HG03025 (cell line): ENCODE results near the gene LSAMP.
A peak's percentile ranks its signal among the peaks of the same experiment; 100 is the strongest.

ENCODE experiments used
- ATAC-seq: cut with Tn5 transposase; IDR thresholded peaks from one replicate; pipeline ENCODE4 v1.9.1; 2021; ENCODE audit warnings: mild to moderate bottlenecking, moderate library complexity; ENCODE audit not compliant: unreplicated experiment, low FRiP score

The LSAMP gene

DNA sequence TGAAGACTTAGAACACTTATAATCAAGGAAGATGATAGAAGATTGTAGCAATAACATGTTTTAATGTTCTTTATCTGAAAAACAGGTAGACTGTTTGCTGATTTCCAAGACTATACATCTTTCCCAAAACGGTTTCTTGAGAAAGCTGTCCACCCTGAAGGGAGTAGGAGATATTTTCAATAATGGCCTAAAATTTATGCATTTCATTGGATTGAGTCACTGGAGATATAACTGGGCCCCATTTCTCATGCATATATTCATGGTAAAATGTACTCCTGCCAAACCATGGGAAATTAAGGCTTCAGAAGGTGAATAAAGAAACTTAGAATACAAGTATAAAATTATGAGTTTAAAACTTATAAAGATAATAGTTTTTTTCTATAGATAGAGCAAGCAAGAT, 143.9 kb downstream of the LSAMP start:
- ATAC-seq, result no peak

DNA sequence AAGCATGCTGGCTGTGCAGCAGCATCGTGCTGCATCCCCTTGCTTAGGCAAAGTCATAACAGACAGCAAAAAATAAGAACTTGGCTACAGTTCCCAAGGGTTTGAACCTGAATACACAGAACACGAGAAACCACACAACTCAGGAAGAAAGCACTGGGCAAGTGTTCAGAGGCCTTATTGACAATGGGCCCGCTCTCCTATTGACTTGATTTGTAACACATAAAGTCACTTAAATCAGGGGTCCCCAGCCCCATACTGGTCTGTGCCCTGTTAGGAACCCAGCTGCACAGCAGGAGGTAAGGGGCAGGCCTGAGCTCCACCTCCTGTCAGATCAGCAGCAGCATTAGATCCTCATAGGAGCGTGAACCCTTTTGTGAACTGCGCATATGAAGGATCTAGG, 145.1 kb downstream of the LSAMP start:
- ATAC-seq, result no peak

DNA sequence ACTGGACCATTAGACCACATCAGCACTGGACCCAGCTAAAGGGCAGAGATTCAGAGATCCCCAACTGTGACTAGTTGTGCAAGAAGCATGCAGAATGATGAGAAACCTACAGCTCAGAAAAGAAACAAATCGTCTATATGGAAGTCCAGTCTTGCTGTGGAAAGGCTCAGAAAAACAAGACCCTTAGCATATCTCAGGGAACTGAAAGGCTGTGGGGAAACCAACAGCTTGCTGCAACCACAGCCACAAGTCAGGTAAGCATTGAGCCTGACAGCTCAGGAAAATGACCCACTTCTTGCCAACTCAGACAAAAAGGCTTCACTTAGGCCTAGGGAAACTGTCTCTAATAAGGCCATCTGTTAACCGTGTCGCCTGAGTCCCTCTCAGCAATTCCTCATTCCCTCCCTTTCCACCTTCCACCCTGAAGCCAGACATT, 145.6 kb downstream of the LSAMP start:
- peak; percentile 93 for ATAC-seq

DNA sequence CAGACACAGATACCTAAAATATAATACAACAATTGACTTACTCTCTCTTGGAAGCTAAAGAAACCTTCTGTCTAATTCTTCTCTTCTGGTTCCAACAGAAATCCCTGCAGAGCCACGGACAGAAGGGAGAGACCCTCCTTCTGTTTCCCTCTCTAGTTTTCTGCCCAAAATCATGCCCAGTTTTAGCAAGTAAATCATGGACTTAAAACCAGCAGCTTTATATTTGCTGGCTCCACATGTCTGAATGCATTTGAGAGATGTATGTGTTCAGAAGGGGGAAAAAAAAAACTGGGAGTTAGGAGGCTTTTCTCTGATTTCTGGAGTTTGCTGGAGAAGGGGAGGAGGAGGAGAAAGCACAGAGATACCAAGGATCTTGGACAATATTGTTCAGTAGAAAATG, 147.1 kb downstream of the LSAMP start:
- ATAC-seq, result no peak

DNA sequence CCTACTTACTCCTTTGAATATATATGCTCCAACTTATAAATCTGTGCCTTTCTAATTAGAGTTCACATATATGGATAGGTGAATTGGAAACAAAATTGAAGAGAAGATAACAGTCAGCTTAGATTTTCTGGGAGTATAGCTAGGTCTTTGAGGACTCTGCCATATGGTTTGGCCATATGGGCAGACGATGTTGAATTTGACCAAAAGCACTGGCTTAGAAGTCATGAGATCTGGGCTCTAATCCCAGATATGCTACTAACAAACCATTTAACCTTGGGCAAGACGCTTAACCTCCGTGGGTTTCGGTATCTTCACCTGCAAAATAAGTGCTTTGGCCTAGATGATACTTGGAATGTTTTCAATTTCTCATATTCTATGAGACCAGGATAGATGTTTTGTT, 154.1 kb downstream of the LSAMP start:
- no peak for ATAC-seq

DNA sequence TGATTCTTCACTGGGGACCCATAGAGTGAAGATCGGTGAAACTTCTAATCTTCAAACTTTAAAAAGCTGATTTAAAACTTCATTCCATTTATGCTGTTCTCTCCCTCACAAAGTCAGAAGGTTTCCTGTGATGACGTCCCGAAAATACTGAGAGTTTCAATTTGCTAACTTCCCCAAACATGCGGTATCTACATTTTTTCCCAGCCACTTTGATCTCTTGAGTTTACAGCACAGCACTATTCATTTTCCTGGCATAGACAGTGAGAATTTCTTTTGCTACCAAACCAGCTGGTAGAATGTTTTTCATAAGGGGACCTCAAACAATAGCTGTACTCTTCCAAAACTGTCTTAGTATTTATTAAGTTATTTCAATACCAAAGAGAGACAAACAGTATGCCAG, 156.8 kb downstream of the LSAMP start:
- no peak for ATAC-seq

DNA sequence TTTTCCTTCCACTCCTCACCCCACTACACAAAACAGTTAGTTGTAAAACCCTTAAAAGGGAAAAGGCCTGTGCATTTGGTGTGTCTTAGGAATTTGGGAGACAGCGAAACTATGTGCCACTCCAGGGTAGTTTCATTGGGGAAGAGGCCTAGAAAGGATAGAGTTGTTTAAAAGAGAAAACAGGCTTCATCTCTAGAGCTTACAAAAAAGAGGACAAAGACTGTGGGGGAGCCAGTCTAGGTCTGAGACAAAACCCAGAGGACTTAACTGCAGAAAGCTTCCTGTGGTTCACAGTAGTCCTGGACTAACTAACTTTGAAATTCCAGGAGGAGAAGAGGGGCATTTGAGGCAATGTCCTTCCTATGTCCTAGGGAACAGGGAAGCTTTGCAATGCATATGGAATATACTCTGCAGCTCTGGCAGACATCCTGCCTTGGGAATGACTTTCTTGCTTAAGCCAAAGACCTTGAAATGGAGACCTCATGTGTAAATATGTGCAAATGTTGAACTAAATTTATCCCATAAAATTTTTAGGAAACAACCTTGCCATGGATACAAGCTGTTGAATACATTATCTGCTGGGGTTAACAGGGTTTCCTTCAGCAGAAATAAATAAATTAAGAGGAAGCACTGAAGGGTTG, 159.4 kb downstream of the LSAMP start:
- ATAC-seq, result no peak

DNA sequence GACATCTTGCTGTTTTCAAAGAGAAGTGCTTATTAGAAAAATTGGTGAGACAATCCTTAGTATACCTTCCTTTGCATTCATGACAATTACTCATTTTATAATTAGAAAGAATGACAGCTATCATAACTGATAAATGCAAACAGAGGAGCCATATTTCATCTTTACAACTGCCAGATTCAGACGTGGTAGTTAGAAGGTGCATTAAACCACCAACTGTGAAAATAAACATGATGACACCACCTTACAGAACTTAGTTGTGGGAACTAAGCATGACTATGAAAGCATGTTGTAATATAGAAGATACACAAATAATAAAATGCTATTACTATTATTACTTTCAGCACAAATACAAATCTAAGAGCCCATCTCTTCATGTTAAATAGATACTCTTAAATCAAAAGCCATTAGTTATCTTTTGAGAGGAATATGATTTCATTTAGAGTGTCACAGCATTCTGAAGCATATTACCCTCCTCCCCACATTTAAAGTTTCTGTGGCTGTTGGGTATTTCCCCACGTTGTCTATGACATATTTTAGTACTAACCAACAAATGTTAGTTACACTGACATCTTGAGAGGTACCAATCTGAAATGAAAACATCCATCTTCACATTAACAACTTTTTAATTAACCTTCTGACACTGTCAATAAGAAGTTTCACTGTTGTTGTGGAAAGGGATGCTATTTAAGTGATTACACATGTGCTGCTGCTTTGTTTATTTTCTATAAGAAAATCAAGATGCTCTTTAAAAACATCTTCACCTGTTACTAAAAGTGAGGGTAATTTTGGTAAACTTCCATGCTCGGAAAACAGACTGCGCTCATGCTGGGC, 163.8 kb downstream of the LSAMP start:
- ATAC-seq, result no peak

DNA sequence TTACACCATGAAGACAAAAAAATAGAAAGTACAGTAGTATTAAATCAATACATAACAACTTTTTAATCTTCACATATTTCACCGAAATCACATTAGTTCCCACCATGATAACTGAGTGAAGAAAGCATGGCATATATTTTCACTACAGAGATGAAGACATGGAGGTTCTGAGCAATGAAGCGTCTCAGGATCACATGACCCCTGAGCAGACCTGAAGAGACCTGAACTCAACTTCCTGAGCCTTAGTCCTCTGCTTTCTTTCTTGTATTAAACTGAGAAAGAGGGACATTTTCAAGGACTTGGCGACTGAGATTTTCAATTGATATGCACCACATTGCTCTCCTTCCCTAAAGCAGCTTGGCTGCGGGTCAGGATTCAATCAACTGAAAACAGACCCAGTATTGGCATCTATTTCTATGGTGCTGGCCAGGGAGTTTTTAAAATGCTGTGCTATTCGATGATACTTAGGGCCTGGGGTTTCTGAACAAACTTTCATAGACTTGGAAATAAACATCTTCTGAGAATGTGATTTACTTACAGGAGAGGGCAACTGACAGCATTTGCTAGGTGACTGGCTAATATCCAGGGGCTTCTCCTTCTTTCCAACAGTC, 165.1 kb downstream of the LSAMP start:
- ATAC-seq, result no peak

DNA sequence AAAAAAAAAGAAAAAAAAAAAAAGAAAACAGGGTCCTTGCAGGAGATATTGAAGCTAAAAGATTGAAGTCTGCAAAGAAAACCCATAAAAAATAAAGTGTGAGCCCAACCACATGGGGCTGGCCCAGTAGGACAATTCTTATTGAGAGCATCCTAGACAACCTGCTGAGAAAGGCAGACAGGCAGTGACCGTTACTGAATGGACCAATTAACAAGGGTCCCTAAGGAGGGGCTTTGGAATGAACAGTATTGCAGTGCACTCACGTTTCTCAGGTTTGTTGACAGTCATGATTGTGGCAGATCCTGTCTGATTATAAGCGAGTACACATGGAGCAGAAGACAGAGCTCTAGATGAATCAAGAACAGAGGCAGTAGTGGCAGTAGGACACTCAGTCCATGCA, 168.6 kb downstream of the LSAMP start:
- no peak for ATAC-seq

DNA sequence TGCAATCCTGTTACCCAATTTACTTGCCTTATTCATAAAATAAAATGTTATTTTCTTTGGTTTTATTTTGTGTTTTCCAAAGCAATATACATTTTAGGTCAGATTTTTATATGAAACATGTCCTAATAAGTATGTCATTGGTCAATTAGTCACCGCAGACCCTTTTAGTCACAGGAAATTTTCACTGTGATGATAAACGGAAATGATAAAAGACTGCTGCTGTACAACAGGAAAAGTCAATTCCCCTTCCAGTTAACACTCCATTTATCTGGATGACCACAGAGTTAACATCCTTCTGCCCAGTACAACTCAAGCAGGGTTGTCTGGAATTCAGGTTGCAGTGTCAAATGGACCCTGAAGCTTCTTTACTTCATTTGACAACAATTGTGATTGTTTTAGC, 175.2 kb downstream of the LSAMP start:
- ATAC-seq, result no peak

DNA sequence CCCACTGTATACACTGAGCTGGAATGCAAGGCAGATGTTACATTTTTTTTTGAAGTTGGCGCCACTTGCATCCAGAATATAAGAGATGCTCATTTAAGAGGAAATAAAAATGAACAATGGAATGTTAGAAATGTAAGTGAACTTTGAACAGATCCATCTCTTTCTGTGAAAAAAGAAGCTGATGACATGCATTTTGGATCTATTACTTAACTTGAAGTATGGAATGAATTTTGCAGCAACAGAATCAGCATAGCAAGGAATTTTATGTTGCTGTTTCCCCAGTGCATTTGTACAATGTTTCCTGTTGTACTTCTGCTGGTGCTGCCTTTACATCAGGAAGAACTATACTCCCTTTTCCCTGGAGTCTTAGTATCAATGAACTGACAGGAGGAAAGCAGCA, 178.2 kb downstream of the LSAMP start:
- no peak for ATAC-seq

DNA sequence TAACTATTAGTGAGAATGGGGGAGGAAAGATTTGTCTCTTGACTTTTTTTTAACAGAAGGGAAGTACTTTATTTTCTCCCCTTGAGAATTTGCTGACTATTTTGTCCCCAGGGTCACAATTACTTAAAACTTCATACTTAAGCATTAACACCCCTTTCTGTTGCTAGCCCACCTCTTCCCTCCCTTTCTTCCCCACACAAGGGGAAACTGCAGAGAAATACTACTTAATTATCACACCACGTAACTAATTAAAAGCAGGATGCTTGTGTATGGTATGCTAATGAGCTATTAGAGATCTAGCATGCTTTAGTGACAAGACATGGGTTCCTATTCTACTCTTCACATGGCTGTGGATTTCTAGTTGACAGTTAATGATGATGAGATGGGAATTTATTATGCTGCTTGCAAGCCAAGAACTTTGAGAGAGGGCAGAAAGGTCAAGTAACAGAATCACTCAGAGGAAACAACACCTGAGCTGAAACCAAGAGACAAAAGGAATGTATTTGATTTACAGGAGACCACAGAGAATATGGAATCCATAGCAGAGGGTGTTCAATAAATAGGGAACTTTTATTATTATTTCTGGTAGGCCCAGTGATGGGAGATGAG, 179.2 kb downstream of the LSAMP start:
- no peak for ATAC-seq

DNA sequence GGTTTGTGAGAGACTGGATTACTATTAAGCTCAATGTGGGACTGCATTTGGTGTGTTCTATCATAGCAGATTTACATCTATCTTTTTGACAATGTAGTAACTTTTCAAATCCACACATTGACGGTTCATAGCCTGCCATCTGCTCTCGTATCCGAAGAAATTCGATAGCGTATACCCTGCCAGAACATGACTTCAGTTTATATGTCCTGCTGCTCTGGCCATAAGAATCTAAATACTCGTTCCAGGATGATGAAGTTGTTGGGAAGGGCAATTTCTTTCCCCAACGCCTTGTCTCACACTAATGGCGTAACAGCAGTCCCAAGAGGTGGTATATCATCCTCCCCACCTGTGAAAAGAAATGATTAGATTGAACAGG, 180.0 kb downstream of the LSAMP start:
- ATAC-seq, result no peak

DNA sequence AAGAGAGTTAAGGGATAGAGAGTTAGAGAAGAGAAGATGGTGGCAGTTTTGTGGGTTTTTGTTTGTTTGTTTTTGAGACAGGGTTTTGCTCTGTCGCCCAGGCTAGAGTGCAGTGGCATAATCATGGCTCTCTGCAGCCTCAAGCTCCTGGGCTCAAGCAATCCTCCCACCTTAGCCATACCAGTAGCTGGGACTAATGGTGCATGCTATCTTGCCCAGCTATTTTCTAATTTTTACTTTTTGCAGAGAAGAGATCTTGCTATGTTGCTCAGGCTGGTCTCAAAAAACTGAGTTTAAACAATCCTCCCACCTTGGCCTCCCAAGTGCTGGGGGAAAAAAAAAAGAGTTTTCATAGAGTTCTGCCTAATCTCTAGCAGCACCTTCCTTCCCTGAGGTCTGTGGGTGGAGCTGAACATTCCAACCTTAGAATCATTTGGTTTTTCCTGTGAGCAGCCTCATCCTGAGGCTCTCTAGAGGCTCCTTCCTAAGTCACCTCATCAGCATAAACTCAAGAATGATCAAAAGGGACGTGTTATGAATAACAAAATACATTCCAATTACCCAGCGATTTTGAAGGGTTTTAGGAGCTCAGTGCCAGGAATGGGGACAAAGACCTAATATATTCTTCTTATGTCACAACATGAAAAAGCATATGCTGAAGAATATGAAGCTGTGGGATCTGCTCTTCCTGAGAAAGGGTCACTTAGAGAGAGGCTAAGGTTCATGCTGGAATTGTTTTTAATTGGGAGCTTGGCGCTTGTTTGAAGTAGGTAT, 180.6 kb downstream of the LSAMP start:
- ATAC-seq, result no peak

DNA sequence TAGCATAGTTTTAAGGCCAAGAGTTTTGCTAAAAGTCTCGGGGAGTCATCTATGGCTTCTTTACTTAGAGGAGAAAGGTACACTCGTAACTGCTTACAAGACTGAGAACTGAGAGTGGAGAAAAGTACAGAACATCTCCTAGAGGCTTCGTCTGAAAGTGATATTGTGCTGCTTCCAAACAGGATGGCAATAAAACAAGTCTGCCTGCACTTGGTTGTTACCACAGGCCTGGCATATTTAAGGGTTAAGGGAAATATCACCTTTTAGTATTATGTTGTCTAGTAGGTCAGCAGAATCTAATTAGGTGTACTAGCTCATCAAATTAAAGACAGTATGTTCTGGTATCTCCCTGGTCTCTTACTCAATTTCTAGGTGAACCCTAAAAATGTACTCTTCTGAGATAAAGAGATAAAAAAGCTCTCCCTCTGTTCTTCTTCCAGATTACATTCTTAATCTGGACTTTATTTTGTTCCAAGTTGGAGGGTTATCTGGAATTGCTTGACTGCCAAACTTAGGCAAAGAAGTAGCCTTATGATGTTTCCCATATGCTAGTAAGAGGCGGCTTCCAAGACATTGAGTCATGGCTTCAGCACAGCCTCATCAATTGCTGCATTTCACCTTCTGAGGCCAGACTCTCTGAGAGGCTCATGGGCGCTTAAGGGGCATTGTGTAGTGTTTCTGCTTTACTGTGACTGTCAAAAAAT, 181.3 kb downstream of the LSAMP start:
- no peak for ATAC-seq

DNA sequence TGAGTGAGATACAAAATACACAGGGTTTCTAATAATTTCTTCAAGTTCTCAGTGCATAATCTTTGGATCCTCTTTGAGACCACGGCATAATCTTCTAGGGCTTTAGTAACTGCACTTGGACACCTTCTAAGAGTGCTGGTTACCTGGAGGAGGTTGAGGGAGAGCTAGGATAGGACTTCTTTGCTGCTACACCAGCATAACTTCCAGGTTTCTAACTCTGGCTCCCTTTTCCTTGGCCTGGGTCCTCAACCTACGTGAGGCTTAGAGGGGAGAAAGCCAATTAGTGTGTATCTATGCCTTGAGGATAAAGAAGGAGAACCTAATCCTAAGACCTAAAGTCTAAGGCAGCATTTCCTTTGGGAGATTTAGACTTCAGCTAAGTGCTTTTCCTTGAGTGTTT, 184.8 kb downstream of the LSAMP start:
- ATAC-seq, result no peak

DNA sequence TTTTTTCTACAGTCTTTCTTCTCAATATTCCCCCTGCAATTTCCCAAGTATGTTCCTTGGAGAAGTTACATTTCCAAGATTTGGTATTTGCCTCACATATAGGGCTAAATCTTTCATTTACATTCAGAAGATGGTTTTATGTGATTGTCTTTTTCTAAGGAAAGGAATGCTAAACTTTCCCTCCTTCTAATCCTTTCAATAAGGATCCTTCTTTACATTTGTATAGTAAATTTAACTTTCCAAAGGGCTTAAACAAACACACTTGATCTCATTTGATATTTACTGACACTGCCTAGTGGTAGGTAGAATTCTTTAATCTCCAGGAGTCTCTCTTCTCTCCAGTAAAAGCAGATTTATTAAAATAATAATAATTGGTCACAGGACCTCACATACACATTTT, 185.3 kb downstream of the LSAMP start:
- no peak for ATAC-seq

DNA sequence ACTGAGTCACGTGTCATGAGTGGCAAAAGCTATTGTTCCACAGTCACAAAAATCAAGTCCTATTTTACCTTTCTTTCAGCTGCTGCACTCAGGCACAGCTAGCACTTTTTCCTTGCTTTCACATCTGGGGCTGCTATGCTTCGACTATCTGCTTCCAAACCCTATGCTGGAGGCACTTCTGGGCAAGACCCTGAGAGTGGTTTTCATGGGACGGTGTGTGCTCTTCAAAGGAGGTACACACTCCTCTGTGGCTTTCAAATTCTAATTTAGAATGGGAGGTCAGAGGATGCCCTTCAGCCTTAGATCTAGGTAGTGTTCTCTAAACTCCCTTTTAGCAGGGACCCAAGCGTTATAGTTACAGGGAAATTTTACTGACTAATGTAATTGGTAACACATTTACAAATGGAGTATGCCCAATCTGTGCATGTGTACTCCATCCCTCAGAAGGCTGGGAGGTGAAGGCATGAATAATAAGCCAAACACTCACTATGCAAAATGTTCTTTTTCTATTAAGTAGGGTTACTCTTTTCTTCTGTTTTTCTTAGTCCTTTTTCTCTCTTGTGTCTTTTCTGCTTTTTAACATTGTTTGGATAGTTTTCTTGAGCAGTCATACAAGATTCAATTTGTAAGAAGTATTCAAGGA, 188.3 kb downstream of the LSAMP start:
- ATAC-seq, result no peak

DNA sequence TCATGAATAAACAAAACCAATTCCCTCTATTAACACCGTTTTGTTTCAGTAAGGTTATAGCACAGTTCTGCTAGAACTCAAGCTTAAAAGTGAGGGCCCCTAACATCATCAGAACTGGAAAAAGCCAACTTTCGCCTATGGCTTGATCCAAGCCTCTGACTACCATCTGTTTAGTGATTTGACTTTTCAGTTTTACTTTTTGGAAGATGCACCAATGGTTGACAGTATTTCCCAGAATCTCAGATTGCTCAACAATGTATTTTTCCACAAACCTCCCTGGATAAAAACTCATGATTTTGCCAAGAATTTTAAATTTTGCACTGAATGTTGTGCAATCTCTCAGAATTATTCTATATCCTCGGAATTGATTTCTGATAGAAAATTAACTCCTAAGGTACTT, 190.7 kb downstream of the LSAMP start:
- ATAC-seq, result no peak
